A673 (cell line): ENCODE measurements around the gene ZNF784. TPM values are rescaled to one million over a fixed set of nuclear protein-coding genes. Genes with fewer than 3 reads are reported as not detected.

ENCODE experiments used
- Bru-seq: library from RNA; stranded (reverse); fragments of 400-500 nt; gene quantifications from one replicate; lab custom pipeline; 2021; lab: Mats Ljungman, UMichigan
- BruChase-seq, 2 experiments: library from RNA; stranded (reverse); fragments of 400-500 nt; gene quantifications; one replicate each; lab custom pipeline; 2021; lab: Mats Ljungman, UMichigan
- BruUV-seq: library from RNA; stranded (reverse); fragments of 400-500 nt; replicated peaks from 2 replicates; lab custom pipeline; 2021; lab: Mats Ljungman, UMichigan
- CTCF ChIA-PET: fragments of 300-600 bp; sonication (Branson Sonifier 250); formaldehyde crosslinking; loops from one replicate; lab custom pipeline; 2022; ENCODE audit warnings: antibody characterized with exemption; lab: Charles Lee
- POLR2A ChIA-PET: fragments of 300-600 bp; sonication (Branson Sonifier 250); formaldehyde crosslinking; loops from one replicate; lab custom pipeline; 2022; ENCODE audit warnings: antibody characterized with exemption; ENCODE audit not compliant: low non-redundant PET; lab: Charles Lee
- DNase-seq: peaks from one replicate; pipeline ENCODE4 v3.0.0-alpha.2; 2015; ENCODE audit warnings: low spot score
- H3K27ac ChIP-seq: fragments of 200-600 bp; sonication (generic); 2 replicates; pipeline ENCODE4 v1.5.1; 2016; ENCODE audit warnings: mixed run types, low read depth, mild to moderate bottlenecking, mixed read lengths, antibody characterized with exemption, low read length; ENCODE audit not compliant: poor library complexity, severe bottlenecking
- H3K27me3 ChIP-seq: fragments of 200-600 bp; sonication (generic); replicated peaks from 2 replicates; pipeline ENCODE4 v1.6.1; 2017; ENCODE audit warnings: mixed run types, low read depth, mild to moderate bottlenecking, mixed read lengths, antibody characterized with exemption, low read length; ENCODE audit not compliant: insufficient read depth, poor library complexity
- H3K36me3 ChIP-seq: fragments of 200-600 bp; sonication (generic); 2 replicates; pipeline ENCODE4 v1.6.1; 2016; ENCODE audit warnings: mixed run types, mild to moderate bottlenecking, mixed read lengths, antibody characterized with exemption, low read length; ENCODE audit not compliant: insufficient read depth, poor library complexity, severe bottlenecking
- H3K4me1 ChIP-seq: fragments of 200-600 bp; sonication (generic); 2 replicates; pipeline ENCODE4 v1.6.1; 2017; ENCODE audit warnings: mixed run types, mild to moderate bottlenecking, mixed read lengths, antibody characterized with exemption, low read length; ENCODE audit not compliant: insufficient read depth, poor library complexity, severe bottlenecking
- H3K4me3 ChIP-seq: fragments of 200-600 bp; sonication (generic); 2 replicates; pipeline ENCODE4 v1.5.1; 2016; ENCODE audit warnings: low read depth, mixed run types, mild to moderate bottlenecking, mixed read lengths, low read length; ENCODE audit not compliant: poor library complexity, severe bottlenecking
- H3K9me3 ChIP-seq: fragments of 200-600 bp; sonication (generic); 2 replicates; pipeline ENCODE4 v1.6.1; 2016; ENCODE audit warnings: mixed run types, low read depth, mild to moderate bottlenecking, mixed read lengths, antibody characterized with exemption, low read length; ENCODE audit not compliant: poor library complexity, severe bottlenecking
- EZH2 ChIP-seq: fragments of 200-600 bp; sonication (generic); IDR thresholded peaks from 2 replicates; pipeline ENCODE4 v1.6.1; 2017; ENCODE audit warnings: borderline replicate concordance, low read depth, mild to moderate bottlenecking, mixed read lengths, antibody characterized with exemption, low read length; ENCODE audit not compliant: poor library complexity, severe bottlenecking
- intact Hi-C: fragments of 100-400 bp; cut with micrococcal nuclease; formaldehyde crosslinking; loops from one replicate; pipeline ENCODE4 v1.10.0; 2022; ENCODE audit not compliant: unreplicated experiment
- long read RNA-seq: library from polyadenylated mRNA; stranded (forward); transcript quantifications from one replicate; pipeline ENCODE4 v2.0.0, GENCODE V29; 2022
- total RNA-seq: library from RNA; stranded (reverse); gene quantifications from 2 replicates; pipeline ENCODE4 v1.2.3, GENCODE V29; 2021
- TF ChIP-seq, protein P1 (sequence below): fragments of 300-800, 200-600 bp; sonication (generic); conservative IDR thresholded peaks from 2 replicates; pipeline ENCODE4 v1.5.1; 2017; ENCODE audit warnings: low read depth, mild to moderate bottlenecking, antibody characterized with exemption, low read length, moderate library complexity, mixed read lengths

ZNF784 gene, protein sequence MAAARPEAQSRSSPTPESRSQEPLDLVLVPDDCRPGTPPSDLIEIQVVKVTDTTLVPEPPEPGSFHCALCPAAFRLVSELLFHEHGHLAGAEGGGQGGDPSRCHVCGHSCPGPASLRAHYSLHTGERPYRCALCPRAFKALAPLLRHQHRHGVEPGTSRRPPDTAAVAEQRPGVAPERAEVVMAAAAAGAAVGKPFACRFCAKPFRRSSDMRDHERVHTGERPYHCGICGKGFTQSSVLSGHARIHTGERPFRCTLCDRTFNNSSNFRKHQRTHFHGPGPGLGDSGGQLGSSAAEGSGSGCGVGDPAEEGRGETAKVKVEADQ
- 6.8 and 7.1 TPM in 2 replicates for total RNA-seq
- percentile 46 among the genes with signal in this experiment for Bru-seq, nascent RNA
- percentile 52 among the genes with signal in this experiment for BruChase-seq, experiment 1, labeled RNA remaining after a 2-hour chase
- BruChase-seq, experiment 2, labeled RNA remaining after a 6-hour chase = percentile 57 among the genes with signal in this experiment
- long read RNA-seq, partial matches to known transcripts = 0 of 2 reads
- long read RNA-seq, other reads (novel, unspliced or antisense) = 2 of 2 reads

DNA sequence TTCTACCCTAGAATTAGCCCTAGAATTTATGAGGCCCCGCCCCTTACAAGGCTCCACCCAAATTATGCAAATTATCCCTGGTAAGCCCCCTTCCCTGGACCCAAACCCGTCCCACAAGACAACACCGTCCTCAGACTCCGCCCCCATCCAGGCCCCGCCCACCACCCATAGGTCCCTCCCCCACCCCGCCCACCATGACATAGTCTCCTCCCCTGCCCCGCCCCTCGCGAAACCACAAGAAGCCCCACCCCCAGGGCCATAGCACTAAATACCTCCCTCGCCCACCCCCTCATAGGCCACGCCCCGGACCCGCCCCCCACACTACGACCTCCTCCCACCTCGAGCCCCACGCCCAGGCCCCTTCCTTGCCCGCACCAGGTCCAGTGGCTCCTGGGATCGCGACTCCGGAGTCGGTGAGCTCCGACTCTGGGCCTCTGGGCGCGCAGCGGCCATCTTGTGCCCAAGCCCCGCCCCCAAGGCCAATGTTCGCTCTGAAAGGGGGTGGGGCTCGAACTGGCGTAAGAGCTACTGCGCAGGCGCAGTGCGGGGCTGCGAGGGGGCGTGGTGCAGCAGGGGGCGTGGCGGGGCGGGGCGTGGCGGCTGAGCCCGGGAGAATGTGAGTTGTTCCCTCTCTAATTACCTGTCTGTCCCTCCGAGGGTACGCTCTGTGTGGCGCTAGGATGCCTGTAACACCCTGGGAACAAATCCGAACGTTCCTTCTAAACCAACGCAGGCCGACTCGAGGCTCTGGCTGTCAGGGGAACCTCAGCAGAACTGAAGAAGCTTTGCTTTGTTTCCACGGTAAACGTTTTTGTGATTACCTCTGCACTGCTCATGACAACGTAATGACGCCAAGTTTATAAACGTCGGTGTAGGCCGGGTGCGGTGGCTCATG, at the start of gene ZNF784:
ZNF784 (minus strand) TSS at position 458 of the 895 bp plus-strand sequence; CDS start at position 453, 5 bp downstream.
- peak within 1 kb of the TSS; percentile 97 for H3K27ac ChIP-seq
- peaks cover 6% of the 10 kb centered on the region for H3K36me3 ChIP-seq
- ChIA-PET POLR2A (interaction anchor here (0.6 kb wide), 1 partner anchor 646 kb away, joined by 4 read pairs; no protein-coding TSS in a partner anchor), CTCF (interaction anchor here (0.6 to 1.5 kb wide), 9 partner anchors 9 to 956 kb away, joined by 3 to 13 read pairs (median 6); partner anchors contain the start of gene ZNF865)
- BruUV-seq = no TSS peak
- H3K27me3 ChIP-seq = no peaks in the 10 kb centered on the region
- intact Hi-C loops = no loop called here
- peaks cover 5% of the 10 kb centered on the region for H3K4me1 ChIP-seq
- TF ChIP-seq, protein P1, sequence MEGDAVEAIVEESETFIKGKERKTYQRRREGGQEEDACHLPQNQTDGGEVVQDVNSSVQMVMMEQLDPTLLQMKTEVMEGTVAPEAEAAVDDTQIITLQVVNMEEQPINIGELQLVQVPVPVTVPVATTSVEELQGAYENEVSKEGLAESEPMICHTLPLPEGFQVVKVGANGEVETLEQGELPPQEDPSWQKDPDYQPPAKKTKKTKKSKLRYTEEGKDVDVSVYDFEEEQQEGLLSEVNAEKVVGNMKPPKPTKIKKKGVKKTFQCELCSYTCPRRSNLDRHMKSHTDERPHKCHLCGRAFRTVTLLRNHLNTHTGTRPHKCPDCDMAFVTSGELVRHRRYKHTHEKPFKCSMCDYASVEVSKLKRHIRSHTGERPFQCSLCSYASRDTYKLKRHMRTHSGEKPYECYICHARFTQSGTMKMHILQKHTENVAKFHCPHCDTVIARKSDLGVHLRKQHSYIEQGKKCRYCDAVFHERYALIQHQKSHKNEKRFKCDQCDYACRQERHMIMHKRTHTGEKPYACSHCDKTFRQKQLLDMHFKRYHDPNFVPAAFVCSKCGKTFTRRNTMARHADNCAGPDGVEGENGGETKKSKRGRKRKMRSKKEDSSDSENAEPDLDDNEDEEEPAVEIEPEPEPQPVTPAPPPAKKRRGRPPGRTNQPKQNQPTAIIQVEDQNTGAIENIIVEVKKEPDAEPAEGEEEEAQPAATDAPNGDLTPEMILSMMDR = no peak
- TF ChIP-seq EZH2 = no peak
- DNase-seq = peak; percentile 96
- H3K4me3 ChIP-seq = peak within 1 kb of the TSS; percentile 67
- no peaks in the 10 kb centered on the region for H3K9me3 ChIP-seq

DNA sequence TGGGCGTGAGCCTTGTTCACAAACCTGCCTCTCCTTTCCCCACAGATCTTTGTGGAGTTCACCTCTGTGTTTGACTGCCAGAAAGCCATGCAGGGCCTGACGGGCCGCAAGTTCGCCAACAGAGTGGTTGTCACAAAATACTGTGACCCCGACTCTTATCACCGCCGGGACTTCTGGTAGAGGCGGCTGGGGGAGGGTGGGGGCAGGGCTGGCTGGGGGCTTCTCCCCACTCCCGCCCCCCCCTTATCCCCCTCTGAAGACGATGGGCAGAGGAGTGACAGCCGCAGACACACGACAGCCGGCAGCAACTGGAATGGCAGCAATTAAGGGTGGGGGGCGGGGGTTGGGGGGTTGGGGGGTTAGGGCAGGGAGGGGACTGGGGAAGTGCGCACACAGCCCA, 49.5 kb upstream of the ZNF784 start:
- intact Hi-C loops = loop anchor here (10.0 kb wide), 1 partner anchor 641 kb away; the partner anchor contains the start of gene ZSCAN5A
- DNase-seq = no peak
- POLR2A ChIA-PET = no interaction called here
- Histone ChIP-seq H3K4me3 (no peak overlapping the region), H3K9me3 (no peaks in the 10 kb centered on the region), H3K36me3 (peaks cover 36% of the 10 kb centered on the region), H3K4me1 (peaks cover 60% of the 10 kb centered on the region), H3K27ac (peak overlapping the region; percentile 78), H3K27me3 (no peaks in the 10 kb centered on the region)
- CTCF ChIA-PET = no interaction called here
- BruUV-seq = no TSS peak
- TF ChIP-seq EZH2 = no peak
- TF ChIP-seq, protein P1 = no peak

DNA sequence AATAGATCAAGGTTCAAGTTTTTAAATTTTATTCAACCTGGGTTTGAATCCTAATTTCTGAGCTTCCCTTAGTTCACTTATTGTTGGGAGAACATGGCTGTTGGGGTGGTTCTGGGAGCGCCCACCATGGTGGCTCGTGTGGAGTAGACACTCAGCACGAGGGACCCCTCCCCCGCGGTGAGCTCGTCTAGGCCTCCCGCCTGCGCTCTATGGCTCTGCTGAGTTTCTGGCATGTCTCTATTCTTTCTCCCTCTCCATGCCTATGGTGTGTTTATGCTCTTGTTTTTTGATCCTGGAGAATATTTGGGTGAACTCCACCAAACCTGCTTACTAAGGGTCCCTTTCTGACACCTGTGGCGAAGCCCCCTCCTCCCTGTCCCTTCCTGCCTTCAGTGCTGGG, 49.1 kb upstream of the ZNF784 start:
- CTCF ChIA-PET = no interaction called here
- Histone ChIP-seq H3K36me3 (peaks cover 36% of the 10 kb centered on the region), H3K4me1 (peaks cover 60% of the 10 kb centered on the region), H3K9me3 (no peaks in the 10 kb centered on the region), H3K27me3 (no peaks in the 10 kb centered on the region), H3K27ac (peak overlapping the region; percentile 78), H3K4me3 (no peak overlapping the region)
- DNase-seq = peak; percentile 66
- POLR2A ChIA-PET = interaction anchor here (0.6 kb wide), 1 partner anchor 36 kb away, joined by 3 read pairs; no protein-coding TSS in a partner anchor
- no peak for TF ChIP-seq EZH2
- TF ChIP-seq, protein P1 = no peak
- intact Hi-C loops = loop anchor here (10.0 kb wide), 1 partner anchor 641 kb away; the partner anchor contains the start of gene ZSCAN5A
- no TSS peak for BruUV-seq
